Left lobe of liver (tissue), 2 donors: ENCODE measurements around the gene NQO2. TPM values are rescaled to one million over a fixed set of nuclear protein-coding genes. Genes with fewer than 3 reads are reported as not detected.
"Not testable (repeated sequence)": the region's sequence is repeated elsewhere in the genome, so short reads cannot be mapped to it uniquely, and the experiment has no call there.

Experiments
- ATAC-seq: fragments of 200-7000 bp; cut with Tn5 transposase; one replicate; pipeline ENCODE4 v1.9.1; 2020; ENCODE audit warnings: mild to moderate bottlenecking, moderate library complexity
- DNase-seq: peaks from one replicate; pipeline ENCODE4 v3.0.0-alpha.2; 2020; ENCODE audit warnings: low spot score
- total RNA-seq: library from RNA; stranded (reverse); gene quantifications from one replicate; pipeline ENCODE4 v1.2.1, GENCODE V29; 2021
- donor health status: DM: no; HTN: no; CAD: no; lungs with moderate emphysema.
- donor health status: DM: no; HTN: yes; CAD: no.

The NQO2 gene
- total RNA-seq, 1 donor from 2014 or later = 62.7 TPM

DNA sequence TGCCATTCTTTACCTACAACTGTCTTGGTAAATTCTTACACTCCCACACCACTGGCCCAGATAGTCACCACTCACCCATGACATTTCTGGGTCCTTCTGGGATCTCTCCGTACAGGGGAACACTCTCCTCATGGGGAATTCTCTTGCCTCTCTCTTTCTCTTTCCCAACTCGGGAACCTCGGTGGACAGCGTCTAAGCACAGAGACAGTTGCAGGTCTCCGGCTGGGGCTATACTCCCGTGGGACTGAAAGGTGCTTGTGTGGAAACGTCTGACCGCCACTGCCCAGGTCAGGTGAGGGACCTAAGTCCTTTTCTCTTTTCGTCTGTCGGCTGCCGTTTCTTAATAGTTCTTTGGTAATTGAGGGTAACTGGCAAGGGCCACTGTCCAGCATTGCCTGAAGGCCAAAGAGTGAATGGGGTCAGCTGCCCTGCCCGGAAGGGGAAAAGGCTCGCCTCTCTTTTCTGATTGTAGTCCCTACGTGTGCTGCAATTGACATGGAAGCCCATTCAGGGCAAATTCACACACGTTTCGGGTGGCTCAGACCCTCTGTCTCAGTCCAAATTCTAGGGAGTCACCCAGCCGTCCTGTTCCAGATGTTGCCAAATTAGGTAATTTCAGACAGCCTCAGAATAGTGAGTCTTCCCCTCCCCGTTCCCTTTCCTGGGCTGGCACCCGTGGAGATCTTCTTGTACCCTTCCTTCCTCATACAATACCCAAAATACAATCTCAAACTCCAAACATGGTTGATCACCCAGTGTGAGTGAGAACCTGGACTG, 37.4 kb downstream of the NQO2 start:
- ATAC-seq = peak; percentile 87
- no peak for DNase-seq

DNA sequence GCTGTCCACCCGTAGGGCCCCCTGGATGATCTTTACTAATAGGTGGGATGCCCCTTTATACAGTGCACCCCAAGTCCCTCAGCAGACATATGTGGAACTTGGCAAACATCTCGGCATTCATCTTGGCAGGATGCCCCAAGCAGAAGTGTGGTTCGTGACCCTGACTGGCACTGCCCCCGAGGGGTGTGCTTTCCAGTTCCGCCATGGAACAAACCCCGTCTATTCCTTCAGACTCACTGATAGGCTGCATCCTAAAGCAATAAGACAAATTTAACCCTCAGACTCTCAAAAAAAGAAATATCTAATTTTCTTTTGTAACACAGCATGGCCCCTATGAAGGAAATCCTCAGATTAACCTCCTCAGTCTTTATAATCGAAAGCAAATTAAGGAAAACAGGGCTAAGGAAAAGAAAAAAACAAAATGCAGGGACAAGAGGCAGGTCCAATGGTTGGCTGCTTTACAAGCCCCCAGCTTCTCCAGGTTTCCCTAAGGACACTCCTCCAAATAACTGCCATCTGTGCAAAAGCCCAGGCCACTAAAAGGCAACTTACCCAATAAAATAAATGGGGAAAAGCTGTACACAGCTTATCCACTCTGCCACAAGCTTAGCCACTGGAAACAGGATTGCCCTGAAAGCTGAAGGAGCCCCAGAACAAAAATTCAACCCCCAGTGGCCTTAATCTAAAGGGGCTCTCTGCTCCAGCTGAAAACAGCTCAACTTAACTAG, 38.1 kb downstream of the NQO2 start:
- DNase-seq (no peak), ATAC-seq (peak; percentile 36)

DNA sequence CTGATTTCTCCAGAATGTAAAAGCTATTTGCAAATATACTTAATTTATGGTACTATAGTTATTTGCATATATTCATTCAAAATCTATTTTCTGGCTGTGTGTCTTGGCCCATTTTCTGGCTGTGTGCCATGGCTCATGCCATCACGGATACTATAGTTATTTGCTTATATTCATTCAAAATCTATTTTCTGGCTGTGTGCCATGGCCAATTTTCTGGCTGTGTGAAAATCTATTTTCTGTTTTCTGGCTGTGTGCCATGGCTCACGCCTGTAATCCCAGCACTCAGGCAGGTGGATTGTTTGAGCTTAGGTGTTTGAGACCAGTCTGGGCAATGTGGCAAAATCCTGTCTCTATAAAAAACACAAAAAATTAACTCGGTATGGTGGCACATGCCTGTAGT, 39.7 kb downstream of the NQO2 start:
- DNase-seq = no peak
- ATAC-seq = no peak

DNA sequence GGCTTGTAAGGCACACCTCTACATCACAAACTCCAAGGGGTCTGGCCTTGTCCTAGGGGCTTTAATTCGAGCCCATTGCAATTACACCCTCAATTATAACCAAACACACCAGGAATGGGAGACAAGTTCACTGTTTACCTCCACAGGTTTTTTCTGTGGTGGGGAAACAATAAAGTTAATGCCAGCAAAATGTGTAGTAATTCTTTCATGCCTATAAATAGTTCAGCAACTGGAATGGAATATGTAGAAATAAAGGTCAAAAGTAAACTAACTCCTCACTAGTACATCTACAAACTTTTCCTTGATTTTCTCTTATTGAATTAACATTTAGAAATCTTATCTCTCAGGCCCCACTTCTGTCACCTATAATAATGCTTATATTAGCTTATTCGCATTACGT, 41.5 kb downstream of the NQO2 start:
- no peak for ATAC-seq
- DNase-seq = no peak

DNA sequence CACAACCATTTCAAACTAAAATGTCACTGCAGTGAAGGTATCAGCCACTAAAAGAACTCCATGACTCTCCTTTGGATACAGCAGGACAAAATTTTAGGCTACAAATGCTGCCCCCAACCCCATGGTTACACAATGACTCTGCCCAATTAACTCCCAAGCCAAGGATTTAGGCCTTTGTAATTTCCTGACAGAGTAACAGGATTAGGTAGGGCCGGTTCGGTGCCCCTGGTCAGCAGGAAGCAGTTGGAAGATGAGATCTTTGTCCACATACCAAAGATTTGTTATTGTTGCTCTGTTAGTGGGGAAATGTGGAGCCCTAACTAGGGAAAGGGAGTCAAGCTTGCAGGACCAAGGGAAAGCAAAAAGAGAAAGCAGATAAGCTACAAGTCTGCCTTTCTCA, 41.9 kb downstream of the NQO2 start:
- ATAC-seq (no peak), DNase-seq (no peak)

DNA sequence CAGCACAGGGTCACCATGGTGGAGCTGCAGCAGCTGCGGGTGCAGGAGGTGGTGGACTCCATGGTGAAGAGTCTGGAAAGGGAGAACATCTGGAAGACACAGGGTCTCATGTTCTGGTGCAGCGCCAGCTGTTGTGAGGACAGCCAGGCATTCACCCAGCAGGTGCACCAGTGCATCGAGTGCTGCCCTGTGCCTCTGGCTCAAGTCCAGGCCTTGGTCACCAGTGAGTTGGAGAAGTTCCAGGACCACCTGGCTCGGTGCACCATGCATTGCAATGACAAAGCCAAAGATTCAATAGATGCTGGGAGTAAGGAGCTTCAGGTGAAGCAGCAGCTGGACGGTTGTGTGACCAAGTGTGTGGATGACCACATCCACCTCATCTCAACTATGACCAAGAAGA, 45.7 kb downstream of the NQO2 start:
- no peak for ATAC-seq
- DNase-seq = no peak

DNA sequence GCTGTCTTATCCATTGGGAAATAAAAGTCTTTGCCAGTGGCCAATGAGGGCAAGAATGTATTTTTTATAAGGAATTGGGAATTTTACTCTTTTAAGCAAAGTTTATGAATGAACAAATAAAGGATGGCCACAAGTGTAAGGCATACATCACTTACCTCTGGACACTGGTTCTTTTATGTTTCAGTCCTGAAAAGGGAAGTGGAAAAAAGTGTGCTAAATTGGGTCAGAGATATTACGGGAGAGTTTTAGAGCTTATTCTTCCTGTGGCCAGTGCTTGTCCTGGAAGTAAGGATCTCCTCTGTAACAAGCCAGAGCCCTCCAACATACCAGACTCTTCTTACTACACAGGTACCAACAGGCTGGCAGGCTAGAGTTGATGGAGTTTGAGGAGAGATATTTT, 46.1 kb downstream of the NQO2 start:
- ATAC-seq (no peak), DNase-seq (no peak)

DNA sequence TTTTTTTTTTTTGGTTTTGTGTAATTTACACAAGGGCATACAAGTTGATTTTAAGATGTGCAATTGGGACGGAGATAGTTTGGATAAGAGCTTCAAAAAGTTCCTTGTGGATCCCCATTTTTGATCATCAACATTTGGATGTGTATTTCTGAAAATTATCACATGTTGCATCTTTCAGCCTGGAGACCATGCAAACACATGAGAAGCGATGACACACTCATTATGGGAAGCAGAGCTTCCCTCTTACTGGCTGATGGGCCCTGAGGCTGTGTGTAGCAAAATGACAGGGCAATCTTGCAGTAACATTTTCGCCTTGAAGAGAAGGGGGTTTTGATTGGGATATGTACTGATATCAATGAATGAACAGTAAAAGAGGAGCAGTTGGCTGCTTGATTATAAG, 46.6 kb downstream of the NQO2 start:
- ATAC-seq = no peak

DNA sequence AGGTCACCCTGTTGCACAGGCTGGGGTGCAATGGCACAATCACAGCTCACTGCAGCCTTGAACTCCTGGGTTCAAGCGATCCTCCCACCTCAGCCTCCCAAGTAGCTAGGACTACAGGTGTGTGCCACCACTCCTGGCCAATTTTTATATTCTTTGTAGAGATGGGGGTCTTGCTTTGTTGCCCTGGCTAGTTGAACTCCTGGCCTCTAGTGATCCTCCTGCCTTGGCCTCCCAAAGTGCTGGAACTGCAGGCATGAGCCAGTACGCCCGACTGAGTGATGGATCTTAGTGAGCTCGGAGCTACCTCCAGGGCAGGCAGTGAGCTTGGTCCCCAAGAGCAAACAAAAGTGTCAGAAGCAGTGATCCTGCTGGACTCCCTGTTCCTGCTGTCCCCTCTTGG, 48.3 kb downstream of the NQO2 start:
- ATAC-seq, DNase-seq: not testable (repeated sequence)

More for the DNA sequence above, 46.6 kb downstream of the NQO2 start:
- no peak for DNase-seq

DNA sequence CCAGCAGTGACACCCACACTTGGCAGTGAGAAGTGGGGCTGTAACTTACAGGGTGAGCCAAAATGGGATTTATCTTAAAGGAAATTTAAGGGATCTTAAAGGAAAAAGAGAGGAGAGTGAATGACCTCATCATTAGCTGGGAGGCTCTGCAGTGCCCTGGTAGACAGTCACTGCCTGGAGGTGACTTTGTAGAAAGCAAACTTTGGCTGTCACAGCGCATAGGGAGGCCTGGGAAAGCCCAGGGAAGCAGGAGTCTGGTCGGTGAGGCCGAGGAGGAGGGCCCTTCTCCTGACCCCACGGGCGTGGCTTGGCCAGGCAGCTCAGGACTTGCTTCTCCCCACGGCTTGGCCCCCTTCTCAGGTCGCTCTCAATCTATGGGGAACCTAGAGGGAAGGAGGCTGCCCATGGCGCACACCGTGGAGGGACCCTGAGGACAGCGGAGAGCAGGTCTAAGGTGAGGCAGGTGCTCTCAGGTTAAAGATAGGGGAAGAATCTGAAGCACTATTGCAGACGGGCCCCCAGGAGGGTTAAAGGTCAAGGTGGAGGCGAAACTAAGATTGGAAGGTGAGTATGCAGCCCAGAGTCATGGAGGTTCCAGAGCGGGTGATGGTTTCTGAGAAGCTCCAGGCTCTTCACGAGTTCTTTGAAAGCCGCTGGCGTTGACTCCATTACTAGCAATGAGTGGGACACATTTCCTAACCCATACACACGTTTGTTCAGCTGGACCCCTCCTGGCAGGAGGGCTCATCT, 53.0 kb downstream of the NQO2 start:
- ATAC-seq = no peak
- no peak for DNase-seq

DNA sequence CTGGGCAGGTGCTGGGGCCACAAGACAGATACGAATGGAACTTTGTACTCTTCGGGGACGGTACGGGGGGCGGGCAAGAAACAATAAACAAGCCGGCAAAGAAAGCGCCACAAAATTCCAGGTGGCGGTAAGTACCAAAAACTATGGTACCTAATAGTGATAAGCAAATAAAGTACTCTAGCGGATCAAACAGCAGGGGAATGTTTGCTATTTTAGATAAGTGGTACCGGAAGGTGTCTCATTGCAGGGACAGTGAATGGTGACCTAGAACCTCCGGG, 53.5 kb downstream of the NQO2 start:
- DNase-seq (no peak), ATAC-seq (no peak)

DNA sequence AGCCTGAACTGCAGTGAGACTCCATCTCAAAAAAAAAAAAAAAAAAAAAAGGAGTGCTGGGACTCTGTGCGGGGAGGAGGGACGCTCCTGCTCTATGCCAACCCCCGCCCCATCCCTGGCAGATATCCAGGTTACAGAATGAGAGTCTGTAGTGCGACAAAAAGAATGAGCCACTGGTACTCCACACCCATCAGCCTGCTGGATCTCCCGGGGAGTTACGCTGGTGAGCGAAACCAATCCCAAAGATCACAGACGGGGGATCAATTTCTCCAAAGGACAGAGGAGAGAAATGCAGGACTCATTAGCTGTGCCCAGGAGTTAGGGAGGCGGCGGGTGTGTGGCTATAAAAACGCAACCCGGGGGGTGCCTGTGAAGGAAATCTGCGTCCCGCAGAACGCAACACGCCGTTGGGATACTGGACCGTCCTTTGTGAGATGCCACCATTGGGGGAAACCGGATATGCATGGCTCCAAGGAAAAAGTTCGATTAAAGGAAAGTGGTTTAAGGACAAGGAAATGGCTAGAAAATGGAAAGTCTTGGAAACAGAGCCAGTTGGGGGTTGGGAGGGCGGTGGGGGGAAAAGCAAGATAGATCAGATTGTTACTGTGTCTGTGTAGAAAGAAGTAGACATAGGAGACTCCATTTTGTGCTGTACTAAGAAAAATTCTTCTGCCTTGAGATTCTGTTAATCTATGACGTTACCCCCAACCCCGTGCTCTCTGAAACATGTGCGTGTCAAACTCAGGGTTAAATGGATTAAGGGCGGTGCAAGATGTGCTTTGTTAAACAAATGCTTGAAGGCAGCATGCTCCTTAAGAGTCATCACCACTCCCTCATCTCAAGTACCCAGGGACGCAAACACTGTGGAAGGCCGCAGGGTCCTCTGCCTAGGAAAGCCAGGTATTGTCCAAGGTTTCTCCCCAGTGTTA, 54.8 kb downstream of the NQO2 start:
- not testable (repeated sequence) for DNase-seq
- peak; percentile 12 for ATAC-seq

DNA sequence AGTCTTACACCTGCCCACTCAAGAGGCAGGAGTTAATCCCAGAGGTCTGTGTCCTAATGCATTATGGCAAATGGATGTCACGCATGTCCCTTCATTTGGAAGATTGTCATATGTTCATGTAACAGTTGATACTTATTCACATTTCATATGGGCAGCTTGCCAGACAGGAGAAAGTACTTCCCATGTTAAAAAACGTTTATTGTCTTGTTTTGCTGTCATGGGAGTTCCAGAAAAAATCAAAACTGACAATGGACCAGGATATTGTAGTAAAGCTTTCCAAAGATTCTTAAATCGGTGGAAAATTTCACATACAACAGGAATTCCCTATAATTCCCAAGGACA, 55.4 kb downstream of the NQO2 start:
- ATAC-seq = not testable (repeated sequence)

DNA sequence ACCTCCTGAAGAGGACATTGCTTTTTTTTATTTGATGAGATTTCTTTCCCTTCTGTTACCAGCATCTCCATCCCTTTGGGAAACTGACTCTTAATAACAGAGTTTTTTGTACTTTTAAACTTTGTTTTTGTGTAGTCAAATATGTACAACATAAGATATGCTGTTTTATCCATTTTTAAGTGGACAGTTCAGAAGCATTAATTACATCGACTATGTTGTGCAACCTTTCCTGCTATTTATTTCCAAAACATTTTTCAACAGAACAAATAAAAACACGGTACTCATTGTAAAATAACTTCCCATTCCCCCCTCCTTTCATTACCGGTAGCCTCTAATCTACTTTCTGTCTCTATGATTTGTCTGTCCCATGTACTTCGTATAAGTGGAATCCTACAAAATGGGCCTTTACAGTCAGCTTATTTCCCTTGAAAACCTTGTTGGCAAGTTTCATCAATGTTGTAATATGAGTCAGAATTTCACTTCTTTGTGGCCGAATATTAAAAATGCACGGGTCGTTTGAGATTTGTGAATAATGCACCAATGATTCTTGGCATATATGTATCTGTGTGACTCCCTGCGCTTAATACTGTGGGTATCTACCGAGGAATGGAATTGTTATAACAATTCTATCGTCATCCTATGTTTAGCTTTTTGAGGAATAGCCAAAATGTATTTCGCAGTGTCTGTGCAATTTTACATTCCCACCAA, 57.5 kb downstream of the NQO2 start:
- no peak for ATAC-seq
- DNase-seq = no peak

More for the DNA sequence above, 55.4 kb downstream of the NQO2 start:
- not testable (repeated sequence) for DNase-seq

DNA sequence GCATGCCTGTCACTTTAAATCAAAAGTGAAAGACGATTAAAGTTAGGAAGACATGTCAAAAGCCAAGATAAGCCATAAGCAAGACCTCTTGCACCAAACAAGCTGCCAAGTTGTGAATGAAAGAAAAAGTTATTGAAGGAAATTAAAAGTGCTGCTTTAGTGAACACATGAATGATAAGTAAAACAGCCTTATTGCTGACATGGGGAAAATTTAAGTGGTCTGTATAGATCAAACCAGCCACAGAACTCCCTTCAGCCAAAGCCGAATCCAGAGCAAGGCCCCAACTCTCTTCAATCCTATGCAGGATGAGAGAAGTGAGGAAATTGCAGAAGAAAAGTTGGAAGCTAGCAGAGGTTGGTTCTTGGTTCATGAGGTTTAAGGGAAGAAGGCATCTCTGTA, 59.3 kb downstream of the NQO2 start:
- ATAC-seq = no peak
- DNase-seq = no peak

DNA sequence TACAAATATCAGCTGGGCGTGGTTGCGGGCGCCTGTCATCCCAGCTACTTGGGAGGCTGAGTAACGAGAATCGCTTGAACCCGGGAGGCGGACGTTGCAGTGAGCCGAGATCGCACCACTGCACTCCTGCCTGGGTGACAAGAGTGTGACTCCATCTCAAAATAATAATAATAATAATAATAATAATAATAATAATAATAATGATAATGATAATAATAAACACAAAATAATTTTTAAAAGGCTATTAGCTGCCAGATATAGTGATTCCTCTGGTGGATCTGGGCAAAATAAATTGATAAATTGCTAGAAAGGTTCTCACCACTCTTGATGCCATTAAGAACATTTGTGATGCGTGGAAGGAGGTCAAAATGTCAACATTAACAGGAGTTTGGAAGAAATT, 60.4 kb downstream of the NQO2 start:
- not testable (repeated sequence) for DNase-seq

DNA sequence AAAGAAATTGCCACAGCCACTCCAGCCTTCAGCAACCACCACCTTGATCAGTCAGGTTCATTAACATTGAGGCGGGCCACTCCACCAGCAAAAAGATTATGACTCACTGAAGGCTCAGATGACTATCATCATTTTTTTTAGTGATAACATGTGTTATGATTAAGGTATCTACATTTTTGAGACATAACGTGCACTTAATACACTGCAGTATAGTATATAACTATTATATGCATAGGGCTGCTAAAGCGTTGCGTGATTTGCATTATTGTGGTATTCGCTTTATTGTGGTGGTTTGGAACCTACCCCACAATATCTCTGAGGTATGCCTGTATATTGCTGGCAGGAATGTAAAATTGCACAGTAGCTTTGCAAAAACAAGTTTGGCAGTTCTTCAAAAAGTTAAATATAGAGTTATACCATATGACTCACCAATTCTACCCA, 61.8 kb downstream of the NQO2 start:
- ATAC-seq (no peak), DNase-seq (no peak)

More for the DNA sequence above, 60.4 kb downstream of the NQO2 start:
- ATAC-seq = not testable (repeated sequence)

DNA sequence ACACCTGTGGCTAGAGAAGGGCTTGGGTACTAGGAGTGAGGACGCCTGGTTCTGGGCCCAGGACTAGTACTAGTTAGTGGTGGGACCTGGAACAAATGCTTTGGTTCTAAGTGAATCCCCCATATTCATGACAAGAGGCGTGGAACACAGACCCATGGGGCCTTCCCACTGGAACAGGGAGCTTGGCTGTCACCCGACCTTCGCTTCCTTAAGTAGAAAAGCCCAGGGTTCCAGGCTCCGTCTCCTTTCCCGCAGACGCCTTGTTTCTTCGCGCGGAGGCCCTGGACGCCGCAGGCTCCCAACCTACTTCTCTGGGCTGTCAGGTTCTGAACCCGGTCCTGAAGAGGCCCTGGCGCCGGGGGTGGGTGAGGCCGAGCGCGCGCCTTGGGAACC, 63.6 kb downstream of the NQO2 start:
- not testable (repeated sequence) for ATAC-seq, DNase-seq

DNA sequence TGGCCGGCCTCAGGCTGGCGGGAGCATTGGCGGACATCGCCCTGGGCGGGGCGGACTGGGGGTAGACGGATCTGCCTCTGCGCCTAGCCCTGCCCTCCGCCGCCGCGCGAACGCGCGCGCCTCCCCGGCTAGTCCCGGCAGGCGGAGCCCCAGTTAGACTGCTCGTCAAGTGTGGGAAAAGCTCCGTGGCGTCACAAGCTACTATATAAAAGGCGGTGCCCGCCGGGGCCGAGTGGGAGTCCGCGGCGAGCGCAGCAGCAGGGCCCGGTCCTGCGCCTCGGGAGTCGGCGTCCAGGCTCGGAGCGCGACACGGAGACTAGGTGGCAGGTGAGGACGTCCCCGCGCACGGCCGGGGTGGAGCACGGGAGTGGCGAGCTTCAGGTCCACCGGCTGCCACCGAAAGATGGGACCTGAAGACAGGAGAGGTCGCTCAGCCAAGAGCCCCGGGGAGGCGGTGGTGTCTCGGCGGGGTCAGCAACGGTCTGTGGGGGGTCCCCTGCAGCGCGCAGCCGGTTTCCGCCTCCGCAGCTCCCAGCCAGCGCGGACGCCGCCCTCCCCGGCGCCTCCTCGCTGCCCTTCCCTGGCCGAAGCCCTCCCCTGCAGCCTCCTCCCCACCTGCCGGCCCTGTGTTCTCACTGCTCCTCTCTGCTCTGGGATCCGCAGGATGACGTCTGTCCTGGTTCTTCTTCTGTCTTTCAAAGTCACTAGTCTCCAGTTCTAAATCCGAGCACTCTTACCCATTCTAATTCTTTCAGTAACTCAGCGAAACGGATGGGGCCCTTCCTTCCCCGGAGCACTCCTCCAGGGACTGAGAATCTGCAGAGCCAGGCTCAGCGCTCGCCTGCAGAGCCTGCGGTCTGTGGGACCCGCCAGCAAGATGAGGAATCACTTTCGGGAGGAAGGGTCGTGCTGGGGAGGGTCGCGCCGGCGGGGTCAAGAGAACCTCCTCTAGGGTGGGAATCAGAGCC, 64.3 kb downstream of the NQO2 start:
- DNase-seq (peak; percentile 97), ATAC-seq (peak; percentile 86)
